AG04449 (cell line): ENCODE measurements around the gene SLC34A3.
A peak's percentile ranks its signal among the peaks of the same experiment; 100 is the strongest.

Experiments
- CTCF ChIA-PET: fragments of 350-600 bp; formaldehyde crosslinking; extraction: SDS; loops from one replicate; lab custom pipeline; 2021; ENCODE audit warnings: antibody characterized with exemption; lab: Yijun Ruan, JAX
- POLR2A ChIA-PET: fragments of 400-600, 350-600 bp; formaldehyde crosslinking; extraction: SDS; loops from one replicate; lab custom pipeline; 2020; ENCODE audit warnings: antibody characterized with exemption, inconsistent platforms; lab: Yijun Ruan, JAX
- DNase-seq: peaks from one replicate; pipeline ENCODE4 v3.0.0-alpha.2; 2010; ENCODE audit warnings: low read depth, low spot score
- H3K4me3 ChIP-seq: 2 replicates; pipeline ENCODE4 v1.5.1; 2011; ENCODE audit warnings: low read depth, mild to moderate bottlenecking, control low read depth, low read length
- TF ChIP-seq, protein P1 (sequence below): IDR thresholded peaks from one replicate; pipeline ENCODE4 v1.5.1; 2011; ENCODE audit warnings: mild to moderate bottlenecking, moderate library complexity, low read length, control low read depth, inconsistent platforms; ENCODE audit not compliant: insufficient read depth; ENCODE audit errors: missing control alignments

SLC34A3 gene

DNA sequence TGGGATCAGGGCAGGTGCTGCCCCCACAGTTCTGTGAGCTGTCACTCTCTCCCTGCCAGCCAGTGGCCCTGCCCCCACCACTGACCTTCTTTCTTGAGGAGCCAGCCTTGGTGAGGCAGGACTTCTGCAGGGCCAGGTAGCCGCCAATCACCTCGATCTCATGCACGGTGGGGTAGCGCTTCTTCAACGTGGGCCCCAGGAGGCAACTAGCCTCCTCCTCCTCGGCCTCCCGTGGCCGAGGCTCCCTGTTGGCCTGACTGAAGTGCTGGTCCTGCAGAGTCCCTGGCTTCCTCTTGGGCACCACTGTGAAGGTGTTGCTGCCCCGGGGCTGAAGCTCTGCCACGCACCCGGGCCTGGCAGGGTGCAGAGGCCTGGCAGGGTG is 31.8 kb upstream of the SLC34A3 start:
- H3K4me3 ChIP-seq: peak overlapping the region; percentile 57
- TF ChIP-seq, protein P1, sequence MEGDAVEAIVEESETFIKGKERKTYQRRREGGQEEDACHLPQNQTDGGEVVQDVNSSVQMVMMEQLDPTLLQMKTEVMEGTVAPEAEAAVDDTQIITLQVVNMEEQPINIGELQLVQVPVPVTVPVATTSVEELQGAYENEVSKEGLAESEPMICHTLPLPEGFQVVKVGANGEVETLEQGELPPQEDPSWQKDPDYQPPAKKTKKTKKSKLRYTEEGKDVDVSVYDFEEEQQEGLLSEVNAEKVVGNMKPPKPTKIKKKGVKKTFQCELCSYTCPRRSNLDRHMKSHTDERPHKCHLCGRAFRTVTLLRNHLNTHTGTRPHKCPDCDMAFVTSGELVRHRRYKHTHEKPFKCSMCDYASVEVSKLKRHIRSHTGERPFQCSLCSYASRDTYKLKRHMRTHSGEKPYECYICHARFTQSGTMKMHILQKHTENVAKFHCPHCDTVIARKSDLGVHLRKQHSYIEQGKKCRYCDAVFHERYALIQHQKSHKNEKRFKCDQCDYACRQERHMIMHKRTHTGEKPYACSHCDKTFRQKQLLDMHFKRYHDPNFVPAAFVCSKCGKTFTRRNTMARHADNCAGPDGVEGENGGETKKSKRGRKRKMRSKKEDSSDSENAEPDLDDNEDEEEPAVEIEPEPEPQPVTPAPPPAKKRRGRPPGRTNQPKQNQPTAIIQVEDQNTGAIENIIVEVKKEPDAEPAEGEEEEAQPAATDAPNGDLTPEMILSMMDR: no peak
- POLR2A ChIA-PET: interaction anchor here (0.5 to 1.5 kb wide), 2 partner anchors 10 to 25 kb away, joined by 3 to 5 read pairs; partner anchors contain the start of genes ANAPC2 and SSNA1
- CTCF ChIA-PET: interaction anchor here (1.0 to 2.5 kb wide), 3 partner anchors 10 to 38 kb away, joined by 6 to 15 read pairs (median 7); partner anchors contain the start of genes ANAPC2 and SSNA1
- no peak for DNase-seq

DNA sequence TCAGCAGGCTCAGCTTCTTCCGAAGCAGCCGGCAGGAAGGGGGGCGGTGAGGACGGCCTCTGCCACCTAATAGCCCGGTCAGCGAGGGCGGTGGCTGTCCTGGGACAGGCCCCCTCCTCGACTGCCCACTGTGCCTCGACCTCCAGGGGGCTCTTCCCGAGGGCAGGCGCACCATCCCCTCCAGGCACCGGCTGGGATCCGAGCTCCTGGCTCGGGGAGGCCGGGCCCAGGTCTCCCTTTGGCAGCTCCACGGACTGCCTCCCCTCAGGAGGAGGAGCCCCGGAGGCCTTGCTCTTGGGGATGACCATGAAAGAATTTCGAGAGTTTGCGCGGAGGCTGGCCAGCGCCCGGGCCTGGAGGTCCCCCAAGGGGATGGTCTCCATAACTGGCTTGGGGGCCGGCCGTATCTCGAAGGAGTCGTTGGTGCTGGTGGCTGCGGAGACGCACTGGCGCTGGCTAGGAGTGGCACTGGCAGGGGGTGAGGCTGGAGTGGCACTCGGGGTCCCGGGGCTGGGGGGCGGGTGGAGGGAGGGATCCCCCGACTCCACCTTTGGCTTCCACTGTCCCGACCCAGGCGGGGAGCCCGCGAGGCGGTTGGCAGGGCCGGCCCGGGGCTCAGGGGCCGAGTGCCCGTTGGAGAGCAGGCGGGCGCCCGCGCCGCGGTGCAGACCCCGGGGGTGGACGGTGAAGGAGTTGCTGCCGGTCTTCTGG is 31.1 kb upstream of the SLC34A3 start:
- CTCF ChIA-PET: interaction anchor here (1.0 to 1.8 kb wide), 2 partner anchors 23 to 37 kb away, joined by 6 to 7 read pairs; no protein-coding TSS in a partner anchor

DNA sequence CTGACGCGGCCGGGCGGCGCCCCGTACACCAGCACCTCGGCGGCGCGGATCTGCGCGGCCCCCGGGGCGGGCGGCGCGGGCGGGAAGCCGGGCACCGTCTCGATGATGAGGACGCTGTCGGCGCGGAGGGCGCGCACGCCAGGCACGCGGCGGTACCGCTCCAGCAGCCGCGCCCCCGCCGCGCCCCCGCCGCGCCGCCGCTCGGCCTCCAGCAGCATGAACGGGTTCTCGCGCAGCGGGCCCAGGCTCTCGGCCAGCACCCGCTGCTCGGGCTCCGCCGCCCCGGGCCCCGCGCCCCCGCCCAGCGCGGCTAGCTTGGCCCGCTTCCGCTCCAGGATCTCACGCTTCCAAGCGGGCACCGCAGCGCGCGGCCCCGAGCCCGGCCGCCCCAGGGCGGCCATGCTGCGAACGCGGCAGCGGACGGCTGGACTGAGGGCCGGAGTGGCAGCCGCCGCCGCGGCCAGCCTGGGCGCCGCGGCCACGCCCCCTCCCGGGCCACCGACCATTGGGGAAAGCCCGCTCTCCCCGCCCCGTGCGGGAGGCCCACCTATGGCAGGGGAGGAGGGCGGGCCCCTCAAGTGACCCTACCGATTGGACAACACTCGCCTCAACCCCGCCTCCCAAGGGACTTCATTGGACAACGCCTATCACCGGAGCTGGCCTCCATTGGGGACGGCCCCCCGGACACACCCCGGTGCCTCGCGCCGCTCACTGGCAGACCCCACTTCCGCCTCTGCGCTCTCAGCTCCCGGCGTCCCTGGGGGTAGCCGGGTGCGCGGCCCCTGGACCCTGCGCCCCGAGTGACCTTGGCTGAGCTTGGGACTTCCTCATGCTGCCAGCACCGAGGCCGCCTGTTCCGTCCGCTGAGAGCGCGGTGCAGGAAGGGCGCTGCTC is 30.1 kb upstream of the SLC34A3 start, which contains the start of gene TPRN:
Gene TPRN (minus strand): TSS at position 431 of the 894 bp plus-strand sequence. CDS start 30 bp downstream, at position 401.
- TF ChIP-seq, protein P1: no peak
- POLR2A ChIA-PET: interaction anchor here (0.6 to 1.7 kb wide), 10 partner anchors 9 to 71 kb away, joined by 3 to 12 read pairs (median 3); partner anchors contain the start of genes ANAPC2 and TUBB4B
- peak within 1 kb of the TSS; percentile 79 for H3K4me3 ChIP-seq
- DNase-seq: peak; percentile 89
- CTCF ChIA-PET: interaction anchor here (0.9 to 1.4 kb wide), 7 partner anchors 8 to 171 kb away, joined by 3 to 7 read pairs (median 4); partner anchors contain the start of gene RNF208

More for the DNA sequence above, 31.1 kb upstream of the SLC34A3 start:
- POLR2A ChIA-PET: interaction anchor here (0.5 to 1.5 kb wide), 2 partner anchors 11 to 24 kb away, joined by 3 to 5 read pairs; partner anchors contain the start of genes ANAPC2 and SSNA1
- TF ChIP-seq, protein P1: no peak
- no peak for DNase-seq
- peak overlapping the region; percentile 57 for H3K4me3 ChIP-seq

DNA sequence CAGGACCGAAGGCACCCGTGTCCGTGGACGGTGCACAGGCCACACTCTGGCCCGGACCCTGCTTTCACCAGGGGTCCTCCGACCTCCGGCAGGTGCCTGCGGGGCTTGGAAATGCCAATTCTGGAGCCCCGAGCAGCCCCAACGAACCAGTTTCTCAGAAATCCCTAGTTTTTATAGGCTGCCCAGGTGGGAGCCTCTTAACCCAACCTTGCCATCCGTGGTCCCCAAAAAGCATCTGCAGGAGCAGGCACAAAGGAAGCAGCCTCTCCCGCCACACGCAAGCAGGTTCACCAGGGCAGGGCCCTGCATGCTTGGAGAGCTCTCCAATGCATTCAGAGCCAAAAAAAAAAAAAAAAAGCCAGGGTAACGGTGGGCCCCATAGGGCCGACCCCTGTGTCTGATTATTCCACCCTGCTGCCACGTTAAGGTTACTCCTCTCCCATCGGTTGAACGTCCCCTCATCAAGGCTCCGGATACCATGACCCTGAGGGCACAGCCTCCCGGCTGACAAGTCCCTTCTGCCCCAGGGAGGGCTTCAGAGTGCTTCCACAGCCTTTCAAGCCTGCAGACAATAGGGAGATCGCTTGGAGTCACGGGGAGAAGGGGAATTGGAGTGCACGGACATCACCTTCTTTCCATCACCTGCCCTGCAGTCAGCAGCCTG is 29.4 kb upstream of the SLC34A3 start:
- CTCF ChIA-PET: interaction anchor here (0.9 to 1.4 kb wide), 8 partner anchors 9 to 172 kb away, joined by 3 to 7 read pairs (median 4); partner anchors contain the start of gene RNF208
- POLR2A ChIA-PET: interaction anchor here (0.6 to 1.7 kb wide), 9 partner anchors 8 to 41 kb away, joined by 3 to 12 read pairs (median 3); partner anchors contain the start of genes ANAPC2 and TUBB4B
- TF ChIP-seq, protein P1: no peak
- H3K4me3 ChIP-seq: peak overlapping the region; percentile 79
- DNase-seq: no peak

DNA sequence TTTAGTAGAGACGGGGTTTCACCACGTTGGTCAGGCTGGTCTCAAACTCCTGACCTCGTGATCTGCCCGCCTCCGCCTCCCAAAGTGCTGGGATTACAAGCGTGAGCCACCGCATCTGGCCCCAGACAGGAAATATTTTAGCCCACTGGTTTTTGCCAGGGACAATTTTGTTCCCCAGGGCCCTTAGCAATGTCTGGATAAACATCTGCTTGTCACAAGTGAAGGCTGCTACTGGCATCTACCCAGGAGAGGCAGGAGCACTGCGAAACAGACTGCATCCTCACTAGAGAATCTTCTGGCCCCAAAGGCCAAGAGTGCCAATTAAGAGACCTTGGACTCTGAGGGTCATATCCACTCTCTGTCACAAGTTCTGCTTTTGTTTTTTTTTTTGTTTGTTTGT is 27.7 kb upstream of the SLC34A3 start:
- CTCF ChIA-PET: interaction anchor here (1.8 to 2.7 kb wide), 2 partner anchors 24 to 35 kb away, joined by 9 to 10 read pairs; partner anchors contain the start of gene RNF224
- DNase-seq: no peak
- POLR2A ChIA-PET: interaction anchor here (1.0 to 1.2 kb wide), 2 partner anchors 14 to 20 kb away, joined by 3 read pairs; partner anchors contain the start of genes ANAPC2 and SSNA1
- TF ChIP-seq, protein P1: no peak
- H3K4me3 ChIP-seq: no peak overlapping the region
